IPS-NIHi11 (cell line): ENCODE results near the gene PPARG.

Source experiments
- DNase-seq: peaks from one replicate; pipeline ENCODE4 v3.0.0; 2012; ENCODE audit warnings: mixed read lengths, low spot score

Gene PPARG

DNA sequence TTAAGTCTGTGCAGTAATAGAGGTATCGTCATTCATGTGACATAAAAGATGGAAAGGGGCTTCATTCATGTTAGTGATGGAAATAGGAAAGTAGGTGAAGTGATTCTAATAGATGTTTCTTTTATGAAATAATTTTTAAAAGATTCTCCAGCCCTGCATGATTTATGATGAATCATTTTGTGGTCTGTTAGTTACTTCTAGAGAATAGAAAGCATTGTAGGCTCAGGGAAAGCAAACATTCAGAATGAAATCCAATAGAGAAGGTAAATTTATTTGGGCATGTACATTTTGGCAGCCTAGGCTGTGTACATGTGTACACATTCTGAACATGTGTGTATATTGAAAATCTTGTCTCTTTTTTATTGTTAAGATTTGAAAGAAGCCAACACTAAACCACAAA, 23.1 kb downstream of the PPARG start:
- DNase-seq = no peak

DNA sequence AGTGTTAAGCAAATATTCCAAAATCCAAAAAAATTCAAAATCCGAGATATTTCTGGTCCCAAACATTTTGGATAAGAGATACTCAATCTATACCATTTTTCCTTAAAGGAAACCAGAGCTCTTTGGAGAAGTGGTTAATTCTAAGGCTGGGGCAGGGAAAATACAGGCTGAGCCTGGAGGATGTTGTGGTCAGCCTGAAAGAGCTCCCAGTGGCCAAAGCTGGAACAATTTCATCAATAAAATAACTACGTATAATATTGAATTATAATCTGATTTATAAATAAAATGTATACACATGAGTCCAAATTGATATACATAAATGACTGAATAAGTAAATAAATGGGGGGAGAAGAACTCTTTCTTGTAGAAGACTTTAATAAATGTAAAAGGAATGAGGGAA, 24.6 kb downstream of the PPARG start:
- no peak for DNase-seq

DNA sequence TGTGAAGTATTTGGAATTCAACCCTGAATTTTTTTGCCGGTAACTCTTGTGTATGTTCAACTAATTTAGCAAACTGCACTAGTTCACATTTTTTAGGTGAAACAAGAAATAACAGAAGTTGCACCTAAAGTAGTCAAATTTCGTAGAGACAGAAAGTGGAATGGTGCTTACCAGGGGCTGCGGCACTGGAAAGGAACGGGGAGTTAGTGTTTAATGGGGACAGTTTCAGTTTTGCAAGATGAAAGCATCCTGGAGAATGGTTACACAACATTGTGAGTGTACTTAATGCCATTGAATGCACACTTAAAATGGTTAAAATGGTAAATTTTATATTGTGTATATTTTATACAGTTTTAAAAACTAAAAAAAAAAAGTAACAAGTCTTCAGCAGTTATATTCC, 27.4 kb downstream of the PPARG start:
- DNase-seq = no peak

DNA sequence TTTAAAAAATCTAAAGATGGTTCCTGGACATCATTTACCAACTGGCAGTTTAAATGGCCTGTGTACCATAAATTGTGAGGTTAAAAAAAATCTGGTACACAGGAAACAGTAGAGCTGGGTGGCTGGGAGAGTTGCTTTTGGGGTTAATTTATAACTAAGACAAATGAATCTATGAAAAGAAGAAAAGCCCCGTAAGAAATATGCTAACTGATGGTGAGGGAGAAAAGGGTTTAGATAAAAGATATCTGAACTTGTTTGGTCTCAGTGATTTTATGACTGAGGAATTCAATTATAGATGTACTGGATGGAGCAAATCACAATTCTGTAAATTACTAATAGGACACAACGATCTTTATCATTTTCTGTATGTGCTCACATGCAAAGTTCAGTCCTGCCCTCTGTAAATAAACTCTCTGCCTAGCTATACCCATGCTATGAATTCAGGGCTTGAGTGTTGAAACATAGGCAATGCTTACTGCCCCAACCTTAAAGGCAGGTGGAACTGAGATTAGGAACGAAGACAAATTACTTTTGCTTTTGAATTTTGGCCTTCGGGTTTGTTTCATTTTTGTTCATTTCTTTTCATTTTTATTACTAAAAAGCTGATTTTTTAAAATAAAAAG, 28.0 kb downstream of the PPARG start:
- DNase-seq = no peak

DNA sequence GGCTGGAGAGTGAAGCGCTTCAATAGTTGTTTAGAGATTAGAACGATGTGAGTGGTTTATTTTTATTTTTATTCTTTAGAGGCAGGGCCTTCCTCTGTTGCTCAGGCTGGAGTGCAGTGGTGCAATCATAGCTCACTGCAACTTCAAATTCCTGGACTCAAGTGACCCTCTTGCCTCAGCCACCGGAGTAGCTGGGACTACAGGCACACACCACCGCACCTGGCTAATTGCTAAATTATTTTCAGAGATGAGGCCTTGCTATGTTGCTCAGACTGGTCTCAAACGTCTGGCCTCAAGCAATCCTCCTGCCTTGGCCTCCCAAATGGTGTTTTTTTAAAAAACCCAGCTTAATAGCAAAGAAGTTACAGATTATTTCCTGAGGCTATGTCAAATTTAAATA, 29.0 kb downstream of the PPARG start:
- no peak for DNase-seq

DNA sequence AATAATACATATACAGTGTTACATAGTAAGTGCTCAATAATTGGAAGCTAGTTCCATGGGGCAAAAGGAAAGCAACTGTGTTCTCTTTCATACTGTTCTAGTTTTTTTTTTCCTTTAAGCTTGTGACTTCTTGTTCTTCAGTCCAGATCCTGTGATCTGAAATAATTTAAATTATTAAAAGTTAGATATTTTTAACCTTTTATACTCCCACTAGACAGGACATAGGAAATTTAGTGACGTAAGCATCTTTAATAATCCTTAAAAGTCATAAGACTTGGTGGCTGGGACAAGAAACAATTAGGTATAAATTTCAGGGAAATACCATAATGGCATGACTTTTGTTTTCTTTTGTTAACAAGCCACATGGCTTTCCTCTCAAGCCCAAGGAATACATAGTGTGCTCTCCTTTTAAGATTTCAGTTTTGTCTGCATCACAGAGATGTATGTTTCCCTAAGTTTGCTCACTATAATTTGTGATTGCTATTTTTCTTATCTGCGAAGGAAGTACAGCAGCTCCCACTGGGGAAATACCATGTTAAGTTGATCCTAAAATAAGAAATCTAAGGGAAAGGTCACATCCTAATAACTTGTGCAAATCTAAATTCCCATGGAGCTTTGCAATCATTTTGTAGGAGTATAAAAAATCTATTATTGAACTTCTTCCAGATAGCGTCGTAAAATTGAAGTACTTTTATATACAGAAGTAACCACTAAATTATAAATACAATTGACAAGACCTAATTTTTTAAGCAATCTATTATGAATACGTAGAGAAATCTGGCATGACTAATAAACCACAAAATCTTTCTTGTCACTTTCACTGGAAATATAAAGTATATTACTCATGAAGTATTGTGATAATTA, 30.1 kb downstream of the PPARG start:
- DNase-seq = no peak

DNA sequence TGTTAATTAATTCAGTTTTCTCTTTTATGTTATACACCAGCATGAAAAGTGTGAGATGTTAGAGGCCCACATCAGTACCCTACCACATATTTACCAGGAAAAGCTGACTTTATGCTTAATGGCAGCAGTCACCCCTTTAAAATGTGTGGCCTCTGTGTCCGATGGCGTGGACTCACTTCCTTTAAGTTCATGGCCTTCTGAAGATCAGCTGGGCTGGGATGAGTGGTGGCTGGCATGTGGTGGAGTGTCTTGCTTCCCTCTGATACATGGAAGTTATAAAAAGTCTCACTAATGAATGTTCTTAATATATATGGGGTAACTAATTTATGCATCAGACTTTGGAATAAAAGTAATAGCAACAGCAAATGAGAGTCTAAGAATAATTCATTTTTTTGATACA, 32.1 kb downstream of the PPARG start:
- no peak for DNase-seq

DNA sequence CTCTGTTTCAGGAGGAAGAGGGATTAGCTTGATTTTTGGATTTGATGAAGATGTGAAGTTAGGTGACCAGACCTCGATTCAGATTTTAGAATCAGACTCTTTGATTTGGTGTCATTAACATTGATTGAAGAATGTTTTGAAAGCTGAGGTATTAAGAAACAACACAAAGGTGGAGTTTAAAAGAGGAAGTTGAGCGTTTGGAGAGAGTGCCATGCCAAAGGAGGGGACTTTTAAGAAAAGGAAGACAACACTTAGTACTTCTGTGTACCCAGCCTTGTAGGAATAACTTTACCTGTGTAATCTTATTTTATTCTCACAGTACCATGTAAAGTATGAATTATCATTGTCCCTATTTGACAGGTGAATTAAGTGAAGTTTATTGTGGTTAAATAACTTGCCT, 34.4 kb downstream of the PPARG start:
- no peak for DNase-seq

DNA sequence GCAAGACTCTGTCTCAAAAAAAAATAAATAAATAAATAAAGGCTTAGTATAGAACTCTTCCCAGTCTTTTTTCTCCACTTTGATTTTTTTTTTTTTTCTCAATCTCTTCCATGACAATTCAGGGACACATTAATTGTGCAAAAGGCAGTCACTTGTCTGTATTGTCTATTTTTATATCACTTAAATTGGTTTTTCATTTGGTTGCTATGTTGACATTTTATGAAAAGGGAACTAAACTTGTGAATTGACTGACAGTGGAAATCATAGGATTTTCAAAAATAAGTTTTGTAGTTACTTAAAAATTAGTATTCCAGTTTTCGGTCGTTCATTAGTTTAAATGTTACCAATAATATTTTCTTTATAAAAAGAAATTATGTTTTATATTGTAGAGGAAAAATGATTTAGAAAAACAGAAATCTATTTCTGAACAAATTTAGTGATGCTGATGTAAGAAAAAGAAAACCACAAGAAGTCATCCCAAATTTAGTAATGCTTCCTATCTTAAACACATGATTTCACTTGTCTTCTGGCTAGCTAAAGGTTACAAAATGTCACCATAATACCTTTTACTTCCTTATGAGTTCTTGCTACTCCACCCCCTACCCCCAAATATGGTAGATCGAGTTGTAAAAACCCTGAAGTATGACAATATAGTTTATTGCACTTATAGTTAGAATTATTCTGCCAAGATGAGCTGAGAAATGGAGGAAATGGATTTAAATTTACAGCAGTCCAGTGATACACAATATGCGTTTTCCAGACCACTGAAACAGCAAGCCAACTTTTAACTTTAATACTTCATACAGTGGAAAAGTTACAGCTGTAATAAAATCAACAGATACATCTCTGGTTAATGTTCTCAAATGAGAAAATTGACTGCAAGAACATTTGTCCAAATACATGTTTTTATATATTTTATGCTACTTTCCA, 37.0 kb downstream of the PPARG start:
- DNase-seq = no peak

DNA sequence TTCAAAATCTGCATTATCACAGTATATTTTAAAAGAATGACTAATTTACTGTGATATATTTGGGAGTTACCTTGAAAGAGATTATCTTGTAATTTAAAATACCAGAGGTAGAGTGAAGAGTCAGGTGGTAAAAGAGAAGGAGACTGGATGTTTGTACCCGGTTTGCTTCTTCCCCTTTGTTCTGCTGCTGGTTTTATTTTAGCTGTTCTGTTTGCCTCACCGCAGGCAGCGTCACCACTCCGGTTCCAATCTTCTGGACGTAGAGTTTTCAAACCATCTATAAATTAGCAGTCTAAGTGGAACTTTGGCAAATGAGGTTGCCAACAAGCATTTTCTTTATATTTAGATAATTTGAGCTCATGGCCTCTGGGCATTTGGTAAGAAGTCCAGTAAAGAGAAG, 38.2 kb downstream of the PPARG start:
- no peak for DNase-seq

DNA sequence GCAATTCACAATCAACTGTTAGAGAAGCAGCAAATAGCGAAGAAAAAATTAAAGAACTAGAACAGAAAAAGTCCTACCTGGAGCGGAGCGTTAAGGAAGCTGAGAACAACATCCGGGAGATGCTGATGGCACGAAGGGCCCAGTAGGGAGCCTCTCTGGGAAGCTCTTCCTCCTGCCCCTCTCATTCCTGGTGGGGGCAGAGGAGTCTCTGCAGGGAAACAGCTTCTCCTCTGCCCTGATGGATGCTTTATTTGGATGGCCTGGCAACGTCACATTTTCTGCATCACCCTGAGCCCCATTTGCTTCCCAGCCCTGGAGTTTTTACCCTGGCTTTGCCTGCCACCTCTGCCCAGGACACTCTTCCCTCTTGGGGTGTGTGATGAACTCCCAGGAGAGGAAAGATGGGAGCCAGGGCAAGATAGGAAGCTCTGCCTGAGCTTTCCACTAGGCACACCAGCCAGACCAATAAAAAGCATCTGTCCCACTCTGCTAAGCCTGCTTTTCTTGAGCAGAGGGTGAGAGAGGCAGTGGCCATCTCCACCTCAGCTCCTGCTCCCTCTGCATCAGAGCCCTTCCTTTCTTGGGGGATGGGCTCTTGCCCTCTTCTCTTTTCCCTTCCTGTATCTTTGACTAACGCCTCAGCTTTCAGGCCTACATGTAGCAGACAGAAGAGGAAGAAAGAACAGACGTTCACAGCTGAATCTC, 39.4 kb downstream of the PPARG start:
- no peak for DNase-seq

DNA sequence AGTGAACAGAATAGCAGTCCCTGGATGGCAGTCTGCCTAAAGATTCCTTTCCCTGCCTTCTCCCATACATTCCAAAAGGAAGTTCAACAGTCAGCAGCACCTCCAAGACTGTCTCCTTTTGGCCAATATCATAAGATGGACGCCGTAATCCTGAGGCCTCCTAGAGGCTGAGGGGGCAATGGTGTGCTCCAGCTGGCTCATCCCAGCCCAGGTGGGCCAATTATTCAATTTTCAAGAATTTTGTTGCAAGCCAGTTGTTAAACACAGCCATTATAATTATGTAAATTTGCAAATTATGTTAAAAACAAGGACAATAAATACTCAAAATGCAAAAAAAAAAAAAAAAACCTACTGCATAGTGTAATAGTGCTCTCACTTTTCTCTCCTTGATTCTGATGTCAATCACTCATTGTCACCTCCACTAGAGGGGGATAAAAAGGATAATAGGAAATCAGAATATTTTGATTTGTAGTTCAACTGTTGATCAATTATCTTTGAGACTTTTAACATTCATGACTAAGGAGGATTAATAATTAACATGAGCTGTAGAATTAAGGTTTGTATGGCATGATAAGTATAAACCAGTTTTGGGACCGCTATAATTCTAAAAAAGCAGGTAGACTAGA, 40.1 kb downstream of the PPARG start:
- DNase-seq = no peak

DNA sequence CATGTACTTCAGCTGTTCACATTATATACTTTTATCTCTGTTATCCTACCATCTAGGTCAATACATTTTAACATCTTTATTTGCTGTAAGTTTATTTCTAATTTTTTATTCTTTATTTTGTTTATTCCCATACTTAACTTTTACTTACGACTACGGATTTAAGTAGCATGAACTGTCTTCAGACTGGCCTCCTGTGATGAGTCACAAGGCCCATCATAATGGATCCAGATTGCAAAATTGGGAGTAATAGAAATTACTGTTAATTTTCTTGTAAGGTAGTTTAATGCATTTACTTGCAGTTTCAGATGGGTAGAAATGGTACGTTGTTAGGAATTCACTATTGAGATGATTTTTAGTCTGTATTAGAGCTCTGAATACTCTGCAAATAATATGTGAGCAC, 45.9 kb downstream of the PPARG start:
- DNase-seq = no peak

DNA sequence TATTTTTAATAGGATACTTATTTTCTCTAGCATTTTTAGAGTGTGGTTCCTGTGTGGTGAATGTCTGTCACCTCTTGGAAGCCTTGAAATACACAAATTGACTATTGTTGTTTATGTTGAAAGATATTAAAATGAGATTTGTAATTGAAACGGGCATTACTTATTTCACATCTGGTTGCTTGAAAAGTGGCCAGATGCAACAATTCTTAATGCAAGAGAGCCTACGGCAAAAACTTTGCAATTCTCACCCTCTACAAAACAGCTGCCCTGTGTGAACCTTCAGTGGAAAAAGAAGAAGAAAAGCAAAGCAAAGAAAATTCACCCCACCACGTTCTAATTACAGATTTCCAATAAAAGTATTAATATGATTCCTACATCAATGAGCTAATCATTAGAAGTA, 46.6 kb downstream of the PPARG start:
- no peak for DNase-seq

DNA sequence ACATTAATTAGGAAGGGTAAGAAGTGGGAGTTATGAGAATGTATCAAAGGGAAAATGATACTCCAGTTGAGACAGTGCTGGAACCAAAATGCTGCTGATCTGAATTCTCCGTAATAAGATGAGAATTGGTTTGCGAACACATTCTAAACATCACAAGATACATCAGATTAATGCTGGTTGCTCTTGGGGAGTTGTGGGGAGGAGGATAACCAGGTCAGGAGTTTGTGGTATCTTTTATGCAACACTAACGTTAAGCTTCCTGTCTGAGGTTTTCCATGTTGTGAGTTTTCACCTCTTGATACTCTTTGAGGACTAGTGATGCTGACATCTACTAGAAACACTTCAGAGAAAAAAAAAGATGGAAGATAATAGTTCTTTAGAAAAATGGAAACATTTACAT, 47.2 kb downstream of the PPARG start:
- no peak for DNase-seq

DNA sequence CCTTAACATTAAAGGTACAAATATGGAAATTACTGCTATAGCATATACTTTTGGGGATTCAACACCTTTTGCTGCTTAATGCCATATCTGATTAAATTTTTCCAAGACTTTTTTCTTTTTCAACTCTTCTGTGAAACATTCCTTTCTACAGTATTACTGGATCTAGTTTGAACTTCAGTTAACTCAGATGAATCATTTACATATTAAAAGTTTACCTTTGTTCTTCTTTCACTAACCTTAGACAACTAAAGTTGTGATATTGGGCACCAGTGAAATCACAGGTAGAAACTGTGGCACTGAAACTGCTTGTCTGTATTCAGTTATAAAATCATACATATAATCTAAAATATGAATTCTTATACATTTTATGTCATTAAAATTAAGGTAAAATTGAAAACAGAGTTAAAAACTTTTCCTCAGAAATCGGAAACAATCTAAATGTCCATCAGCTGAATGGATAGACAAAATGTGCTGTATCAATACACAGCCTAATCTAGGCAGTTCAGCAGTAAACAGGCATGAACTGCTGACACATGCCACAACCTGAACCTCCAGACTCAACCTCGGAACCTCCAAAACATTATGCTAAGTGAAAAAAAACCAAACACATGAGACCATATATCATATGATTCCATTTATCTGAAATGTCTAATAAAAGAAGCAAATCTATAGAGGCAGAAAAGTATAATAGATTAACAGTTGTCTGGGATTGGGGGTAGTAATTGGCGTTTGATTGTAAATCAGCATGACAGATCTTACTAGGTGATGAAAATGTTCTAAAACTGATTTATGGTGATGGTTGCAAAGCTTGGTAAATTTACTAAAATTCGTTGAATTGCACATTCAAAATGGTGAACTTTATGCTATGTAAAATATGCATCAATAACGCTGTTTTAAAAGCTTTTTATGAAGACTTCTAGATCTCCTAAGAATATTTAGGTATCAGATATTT, 50.0 kb downstream of the PPARG start:
- DNase-seq = no peak

DNA sequence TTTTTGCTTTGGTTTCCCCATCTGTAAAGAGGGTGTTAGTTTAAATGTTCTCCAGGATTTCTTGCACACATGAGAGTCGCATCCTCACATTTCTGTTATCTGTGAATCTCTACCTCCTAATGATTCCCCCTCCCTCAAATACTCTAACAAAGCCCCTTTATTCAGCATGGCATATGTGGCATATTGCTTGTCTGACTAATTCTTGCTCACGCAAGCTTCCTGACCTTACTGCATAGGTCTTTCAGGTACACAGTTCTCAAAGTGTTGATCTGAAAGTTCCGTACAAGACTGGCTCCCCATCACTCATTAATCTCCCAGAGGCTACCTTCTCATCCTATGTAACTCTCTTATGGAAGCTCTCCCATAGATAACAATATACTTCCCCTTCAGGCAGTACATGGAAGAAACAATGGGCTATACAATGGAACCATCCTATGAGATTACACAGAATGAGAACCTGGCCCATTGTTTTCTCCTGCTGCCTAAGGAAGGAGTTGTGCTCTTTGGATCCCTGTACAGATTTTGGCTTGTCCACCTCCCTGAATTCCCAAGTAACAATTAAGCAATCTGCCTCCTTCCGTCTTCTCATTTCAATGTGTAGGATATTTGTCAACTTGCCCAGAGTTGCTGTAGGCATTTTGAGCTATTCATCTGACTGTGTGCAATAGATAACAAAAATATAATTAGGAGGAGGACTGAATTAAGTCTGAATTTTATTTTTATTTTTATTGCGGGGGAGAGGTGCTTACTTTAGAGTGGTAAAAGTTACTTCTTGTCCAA, 51.0 kb downstream of the PPARG start:
- DNase-seq = no peak

DNA sequence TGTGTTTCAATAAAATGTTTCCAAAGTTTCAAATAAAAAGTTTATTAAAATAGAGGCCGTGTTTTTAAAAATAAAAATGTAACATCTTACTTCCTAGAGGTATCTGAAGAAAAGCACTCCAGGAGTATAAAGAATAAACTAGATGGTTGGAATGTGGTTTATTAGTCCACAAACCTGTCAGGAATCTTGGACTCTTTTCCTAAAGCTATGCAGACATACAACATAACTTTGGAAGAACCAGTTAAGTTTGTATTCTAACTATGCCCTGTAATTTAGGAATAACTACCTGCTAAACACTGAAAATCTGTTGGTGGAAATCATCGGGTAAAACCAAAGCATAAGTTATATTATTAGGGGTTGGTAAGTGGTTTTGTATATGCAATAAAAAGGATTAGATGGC, 51.6 kb downstream of the PPARG start:
- DNase-seq = no peak

DNA sequence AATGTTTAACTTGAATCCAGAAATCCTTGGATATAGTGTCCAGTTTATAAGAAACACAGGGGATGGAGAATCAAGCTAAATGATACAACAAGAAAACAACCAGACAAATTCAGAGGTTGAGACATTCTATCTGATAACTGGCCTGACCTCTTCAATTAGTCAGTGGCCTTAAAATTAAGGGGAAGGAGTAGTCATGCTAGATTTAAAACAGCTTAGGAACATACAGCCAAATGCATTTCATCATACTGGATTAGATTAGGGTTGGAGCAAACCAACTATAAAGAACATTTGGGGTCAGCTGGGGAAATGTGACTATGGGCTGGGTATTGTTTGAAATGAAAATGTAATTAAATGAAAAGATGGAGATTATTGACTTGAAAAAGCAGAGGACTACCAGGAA, 53.3 kb downstream of the PPARG start:
- no peak for DNase-seq

DNA sequence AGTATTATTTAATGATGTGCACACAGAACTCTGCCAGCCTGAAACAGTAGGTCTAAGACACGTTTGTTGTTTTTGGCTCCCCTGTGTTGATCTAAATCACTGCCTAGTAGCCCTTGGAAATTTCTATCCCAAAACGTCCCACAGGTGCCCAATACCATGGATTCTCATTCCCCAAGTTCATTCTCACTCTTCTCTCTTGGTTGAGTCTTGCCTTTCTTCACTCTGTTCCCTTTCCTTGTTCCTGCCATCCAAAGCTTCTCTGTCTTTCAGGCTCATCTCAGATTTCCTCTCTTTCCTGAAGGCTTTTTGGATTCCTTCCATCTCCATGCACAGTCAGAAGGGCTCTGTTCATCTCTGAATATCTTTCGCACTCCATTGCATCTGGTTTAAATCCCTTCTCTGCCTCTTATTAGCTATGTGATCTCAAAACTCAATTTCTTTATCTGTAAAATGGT, 54.2 kb downstream of the PPARG start:
- DNase-seq = no peak
